ENCODE data around the gene USE1. TPM values are rescaled to one million over a fixed set of nuclear protein-coding genes. Genes with fewer than 3 reads are reported as not detected.

The USE1 gene
- polyA plus RNA-seq, 1 donor, result 31.8 TPM

DNA sequence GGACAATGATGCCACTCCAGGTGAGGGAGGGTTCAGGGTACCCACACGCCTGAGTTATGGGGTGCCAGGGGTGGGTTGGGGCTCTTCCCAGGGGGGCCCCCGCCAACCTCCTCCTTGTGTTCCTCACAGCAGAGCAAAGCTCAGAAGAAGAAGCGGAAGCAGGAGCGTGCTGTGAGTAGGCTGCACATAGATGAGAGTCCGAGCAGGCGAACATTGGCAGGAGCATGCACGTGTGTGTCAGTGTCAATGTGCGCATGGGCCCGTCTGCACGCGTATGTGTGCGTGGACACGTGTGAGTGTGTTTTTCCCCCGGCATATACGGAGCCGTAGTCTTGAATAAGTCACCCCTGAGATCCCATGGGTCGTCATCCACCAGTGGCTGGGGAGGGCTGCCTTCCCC, 12.4 kb upstream of the USE1 start:
- no peaks in the 10 kb centered on the region for H3K27me3 ChIP-seq (ENCODE audit: control insufficient read depth, insufficient read depth, low read length)
- H3K9me3 ChIP-seq (ENCODE audit: control insufficient read depth, low read depth, low read length), result no peaks in the 10 kb centered on the region
- WGBS (ENCODE audit: insufficient coverage, low lambda C conversion rate), result no CpG with 5 or more reads among the region's 17 CpGs
- H3K36me3 ChIP-seq (ENCODE audit: control insufficient read depth, insufficient read depth, low read length), result peaks cover 61% of the 10 kb centered on the region
- H3K27ac ChIP-seq (ENCODE audit: low read length), result no peak overlapping the region
- no peaks in the 10 kb centered on the region for H3K4me1 ChIP-seq (ENCODE audit: control insufficient read depth, insufficient read depth, low read length)
- DNase-seq, result no peak
- H3K4me3 ChIP-seq (ENCODE audit: low read length), result no peak overlapping the region

GRCh38 chr19:17205237-17206140, 9.7 kb upstream of the USE1 start:
- no CpG with 5 or more reads among the region's 27 CpGs for whole genome bisulfite sequencing (ENCODE audit: insufficient coverage, low lambda C conversion rate)
- peak; percentile 62 to 65 for DNase-seq
- Histone ChIP-seq H3K27ac (ENCODE audit: low read length) (no peak overlapping the region), H3K36me3 (ENCODE audit: control insufficient read depth, insufficient read depth, low read length) (peaks cover 65% of the 10 kb centered on the region), H3K27me3 (ENCODE audit: control insufficient read depth, insufficient read depth, low read length) (no peaks in the 10 kb centered on the region), H3K4me1 (ENCODE audit: control insufficient read depth, insufficient read depth, low read length) (no peaks in the 10 kb centered on the region), H3K4me3 (ENCODE audit: low read length) (no peak overlapping the region), H3K9me3 (ENCODE audit: control insufficient read depth, low read depth, low read length) (no peaks in the 10 kb centered on the region)

DNA sequence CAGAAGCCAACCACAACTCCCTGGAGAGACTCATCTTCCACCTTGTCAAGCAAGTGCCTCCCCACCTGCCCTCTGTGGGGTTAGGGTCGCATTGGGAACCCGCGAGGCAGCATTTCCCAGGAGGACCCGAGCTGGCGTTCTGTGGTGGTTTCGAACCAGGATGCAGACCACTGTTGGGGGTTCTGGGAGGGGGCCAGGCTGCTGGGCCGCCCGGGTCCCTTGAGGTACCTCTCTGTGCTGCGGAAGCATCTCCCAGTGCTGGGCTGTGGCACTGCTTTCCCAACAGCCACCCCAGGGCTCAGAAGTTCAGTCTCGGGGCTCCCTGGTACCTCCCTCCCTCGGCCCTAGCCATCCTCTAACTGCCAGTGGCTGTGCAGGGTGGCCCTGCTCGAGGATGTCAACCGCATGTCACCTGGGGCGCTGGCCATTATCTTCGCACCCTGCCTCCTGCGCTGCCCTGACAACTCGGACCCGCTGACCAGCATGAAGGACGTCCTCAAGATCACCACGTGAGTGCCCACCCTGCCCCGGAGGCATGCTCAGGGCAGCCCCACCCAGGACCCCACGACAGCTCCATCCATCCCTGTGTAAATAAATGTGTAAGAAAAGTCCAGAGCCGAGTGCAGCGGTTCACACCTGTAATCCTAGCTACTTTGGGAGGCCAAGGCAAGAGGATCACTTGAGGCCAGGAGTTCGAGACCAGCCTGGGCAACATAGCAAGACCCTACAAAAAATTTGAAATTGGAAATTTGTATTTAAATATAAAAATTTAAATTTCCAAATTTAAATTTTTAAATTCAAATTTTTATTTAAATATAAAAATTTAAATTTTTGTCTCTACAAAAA, 8.2 kb upstream of the USE1 start:
- Histone ChIP-seq H3K27ac (ENCODE audit: low read length) (no peak overlapping the region), H3K4me3 (ENCODE audit: low read length) (no peak overlapping the region), H3K9me3 (ENCODE audit: control insufficient read depth, low read depth, low read length) (no peaks in the 10 kb centered on the region), H3K27me3 (ENCODE audit: control insufficient read depth, insufficient read depth, low read length) (no peaks in the 10 kb centered on the region), H3K4me1 (ENCODE audit: control insufficient read depth, insufficient read depth, low read length) (no peaks in the 10 kb centered on the region), H3K36me3 (ENCODE audit: control insufficient read depth, insufficient read depth, low read length) (peaks cover 61% of the 10 kb centered on the region)
- 100% methylated on average over 1 of the region's 25 CpGs for WGBS (ENCODE audit: insufficient coverage, low lambda C conversion rate)
- DNase-seq, result no peak

DNA sequence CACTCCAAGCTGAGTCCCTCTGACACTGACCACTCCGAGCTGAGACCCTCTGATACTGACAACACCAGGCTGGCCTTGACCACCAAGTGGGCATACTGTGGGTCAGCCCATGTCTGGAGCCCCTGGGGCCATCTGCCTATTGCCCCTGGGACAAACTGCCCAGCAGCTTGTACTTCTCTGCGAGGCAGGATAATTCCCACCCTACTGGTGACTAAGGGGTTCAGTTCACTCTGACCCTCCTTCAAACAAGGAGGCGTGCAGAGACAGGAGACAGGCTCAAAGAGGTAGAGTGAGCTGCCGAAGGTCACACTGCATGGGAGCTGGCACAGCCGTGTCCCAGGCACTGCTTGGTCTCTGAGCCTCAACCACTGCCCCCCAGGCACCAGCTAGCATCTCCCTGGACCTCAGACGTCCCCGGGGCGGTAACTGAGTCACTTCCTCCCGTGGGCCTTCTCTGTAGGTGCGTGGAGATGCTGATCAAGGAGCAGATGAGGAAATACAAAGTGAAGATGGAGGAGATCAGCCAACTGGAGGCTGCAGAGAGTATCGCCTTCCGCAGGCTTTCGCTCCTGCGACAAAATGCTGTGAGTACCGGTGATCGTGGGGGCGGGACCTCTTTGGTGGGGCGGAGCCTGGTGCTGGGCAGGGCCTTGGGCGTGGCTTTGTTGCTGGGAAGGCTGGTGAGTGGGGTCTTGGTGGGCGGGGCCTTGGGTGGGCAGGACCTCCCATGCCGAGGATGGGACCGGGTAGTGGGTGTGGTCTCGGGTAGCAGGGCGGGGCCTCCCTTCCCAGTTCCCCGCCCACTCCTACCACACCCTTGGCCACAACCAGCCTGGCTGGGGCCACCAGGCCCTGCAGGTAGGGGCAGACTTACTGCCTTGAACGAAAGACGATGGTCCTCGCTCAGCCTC, 5.8 kb upstream of the USE1 start:
- Histone ChIP-seq H3K4me1 (ENCODE audit: control insufficient read depth, insufficient read depth, low read length) (peaks cover 1% of the 10 kb centered on the region), H3K27me3 (ENCODE audit: control insufficient read depth, insufficient read depth, low read length) (no peaks in the 10 kb centered on the region), H3K27ac (ENCODE audit: low read length) (no peak overlapping the region), H3K9me3 (ENCODE audit: control insufficient read depth, low read depth, low read length) (no peaks in the 10 kb centered on the region), H3K4me3 (ENCODE audit: low read length) (no peak overlapping the region), H3K36me3 (ENCODE audit: control insufficient read depth, insufficient read depth, low read length) (peaks cover 47% of the 10 kb centered on the region)
- no CpG with 5 or more reads among the region's 28 CpGs for WGBS (ENCODE audit: insufficient coverage, low lambda C conversion rate)
- DNase-seq, result no peak

GRCh38 chr19:17210296-17210695, 4.9 kb upstream of the USE1 start:
- no peak overlapping the region for H3K27ac ChIP-seq (ENCODE audit: low read length)
- no CpG with 5 or more reads among the region's 14 CpGs for WGBS (ENCODE audit: insufficient coverage, low lambda C conversion rate)
- peaks cover 44% of the 10 kb centered on the region for H3K36me3 ChIP-seq (ENCODE audit: control insufficient read depth, insufficient read depth, low read length)
- no peaks in the 10 kb centered on the region for H3K27me3 ChIP-seq (ENCODE audit: control insufficient read depth, insufficient read depth, low read length)
- H3K4me3 ChIP-seq (ENCODE audit: low read length), result no peak overlapping the region
- DNase-seq, result no peak
- H3K9me3 ChIP-seq (ENCODE audit: control insufficient read depth, low read depth, low read length), result no peaks in the 10 kb centered on the region
- peaks cover 6% of the 10 kb centered on the region for H3K4me1 ChIP-seq (ENCODE audit: control insufficient read depth, insufficient read depth, low read length)

- WGBS (ENCODE audit: insufficient coverage, low lambda C conversion rate), result no CpG with 5 or more reads among the region's 58 CpGs
- peaks cover 36% of the 10 kb centered on the region for H3K36me3 ChIP-seq (ENCODE audit: control insufficient read depth, insufficient read depth, low read length)
Observed at GRCh38 chr19:17211547-17212446, 3.4 kb upstream of the USE1 start.

GRCh38 chr19:17213334-17213733, 1.8 kb upstream of the USE1 start:
- H3K27ac ChIP-seq (ENCODE audit: low read length), result no peak overlapping the region
- no peak for DNase-seq
- H3K4me1 ChIP-seq (ENCODE audit: control insufficient read depth, insufficient read depth, low read length), result peaks cover 14% of the 10 kb centered on the region
- WGBS (ENCODE audit: insufficient coverage, low lambda C conversion rate), result no CpG with 5 or more reads among the region's 5 CpGs
- peaks cover 43% of the 10 kb centered on the region for H3K36me3 ChIP-seq (ENCODE audit: control insufficient read depth, insufficient read depth, low read length)
- H3K4me3 ChIP-seq (ENCODE audit: low read length), result no peak overlapping the region
- no peaks in the 10 kb centered on the region for H3K9me3 ChIP-seq (ENCODE audit: control insufficient read depth, low read depth, low read length)
- no peaks in the 10 kb centered on the region for H3K27me3 ChIP-seq (ENCODE audit: control insufficient read depth, insufficient read depth, low read length)

More at GRCh38 chr19:17211547-17212446, 3.4 kb upstream of the USE1 start:
- H3K27me3 ChIP-seq (ENCODE audit: control insufficient read depth, insufficient read depth, low read length), result no peaks in the 10 kb centered on the region
- H3K9me3 ChIP-seq (ENCODE audit: control insufficient read depth, low read depth, low read length), result no peaks in the 10 kb centered on the region
- peaks cover 14% of the 10 kb centered on the region for H3K4me1 ChIP-seq (ENCODE audit: control insufficient read depth, insufficient read depth, low read length)
- no peak for DNase-seq
- no peak overlapping the region for H3K27ac ChIP-seq (ENCODE audit: low read length)
- H3K4me3 ChIP-seq (ENCODE audit: low read length), result no peak overlapping the region

GRCh38 chr19:17214508-17215126, 540 bp upstream of the USE1 start:
- Histone ChIP-seq H3K27ac (ENCODE audit: low read length) (peak overlapping the region; percentile 77), H3K4me3 (ENCODE audit: low read length) (peak overlapping the region; percentile 67), H3K9me3 (ENCODE audit: control insufficient read depth, low read depth, low read length) (no peaks in the 10 kb centered on the region), H3K4me1 (ENCODE audit: control insufficient read depth, insufficient read depth, low read length) (peaks cover 14% of the 10 kb centered on the region), H3K36me3 (ENCODE audit: control insufficient read depth, insufficient read depth, low read length) (peaks cover 36% of the 10 kb centered on the region), H3K27me3 (ENCODE audit: control insufficient read depth, insufficient read depth, low read length) (no peaks in the 10 kb centered on the region)
- WGBS (ENCODE audit: insufficient coverage, low lambda C conversion rate), result no CpG with 5 or more reads among the region's 16 CpGs
- no peak for DNase-seq

GRCh38 chr19:17216058-17216670, 1.0 kb downstream of the USE1 start:
- Histone ChIP-seq H3K4me1 (ENCODE audit: control insufficient read depth, insufficient read depth, low read length) (peaks cover 14% of the 10 kb centered on the region), H3K36me3 (ENCODE audit: control insufficient read depth, insufficient read depth, low read length) (peaks cover 23% of the 10 kb centered on the region), H3K9me3 (ENCODE audit: control insufficient read depth, low read depth, low read length) (no peaks in the 10 kb centered on the region), H3K27me3 (ENCODE audit: control insufficient read depth, insufficient read depth, low read length) (no peaks in the 10 kb centered on the region), H3K27ac (ENCODE audit: low read length) (no peak overlapping the region), H3K4me3 (ENCODE audit: low read length) (peak overlapping the region; percentile 67)
- WGBS (ENCODE audit: insufficient coverage, low lambda C conversion rate), result no CpG with 5 or more reads among the region's 13 CpGs
- DNase-seq, result no peak
